Stimulated activated CD8-positive, alpha-beta memory T cell treated with anti-CD3 and anti-CD28 coated beads, Interleukin-15, amount 100 ng/mL, for 4 hours (primary cell): ENCODE measurements around the gene UGCG.

ENCODE experiments used
- DNase-seq, 2 donors: peaks; one replicate each; pipeline ENCODE4 v3.0.0-alpha.2; 2020; ENCODE audit warnings: low read depth in 2 of 2

UGCG gene

DNA sequence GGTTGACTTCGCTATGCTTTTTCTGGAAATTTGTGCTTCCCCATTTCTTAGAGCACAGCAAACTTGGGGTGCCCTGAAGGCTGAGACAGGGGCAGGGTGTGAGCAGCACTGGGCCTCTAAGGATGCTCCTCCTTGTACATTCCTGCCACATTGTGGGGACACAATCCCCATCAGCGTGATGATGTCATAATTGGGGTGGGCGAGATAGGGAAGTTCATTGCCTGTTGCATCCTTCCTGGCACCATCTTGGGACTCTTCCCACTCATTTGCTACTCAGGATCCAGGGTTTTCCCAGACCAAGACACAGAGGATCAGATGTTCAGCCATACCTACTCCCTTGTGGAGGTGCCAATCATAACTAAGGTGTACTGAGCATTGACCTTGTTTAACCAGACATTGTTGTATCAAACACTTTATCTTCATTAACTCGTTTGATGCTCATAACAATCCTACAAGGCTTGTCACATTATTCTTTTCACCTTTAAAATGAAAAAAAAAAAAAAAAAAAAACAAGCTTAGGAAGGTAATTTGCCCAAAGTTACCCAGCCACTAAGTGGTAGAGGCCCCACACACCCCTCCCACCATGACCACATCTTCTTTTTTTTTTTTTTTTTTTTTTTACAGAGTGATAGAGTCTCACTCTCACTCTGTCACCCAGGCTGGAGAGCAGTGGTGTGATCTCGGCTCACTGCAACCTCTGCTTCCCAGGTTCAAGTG is 87.6 kb downstream of the UGCG start:
- DNase-seq: no peak
